ENCODE measurements around the gene LGSN.
"Not testable (repeated sequence)": the region's sequence is repeated elsewhere in the genome, so short reads cannot be mapped to it uniquely, and the experiment has no call there.

LGSN gene, protein sequence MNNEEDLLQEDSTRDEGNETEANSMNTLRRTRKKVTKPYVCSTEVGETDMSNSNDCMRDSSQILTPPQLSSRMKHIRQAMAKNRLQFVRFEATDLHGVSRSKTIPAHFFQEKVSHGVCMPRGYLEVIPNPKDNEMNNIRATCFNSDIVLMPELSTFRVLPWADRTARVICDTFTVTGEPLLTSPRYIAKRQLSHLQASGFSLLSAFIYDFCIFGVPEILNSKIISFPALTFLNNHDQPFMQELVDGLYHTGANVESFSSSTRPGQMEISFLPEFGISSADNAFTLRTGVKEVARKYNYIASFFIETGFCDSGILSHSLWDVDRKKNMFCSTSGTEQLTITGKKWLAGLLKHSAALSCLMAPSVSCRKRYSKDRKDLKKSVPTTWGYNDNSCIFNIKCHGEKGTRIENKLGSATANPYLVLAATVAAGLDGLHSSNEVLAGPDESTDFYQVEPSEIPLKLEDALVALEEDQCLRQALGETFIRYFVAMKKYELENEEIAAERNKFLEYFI

GRCh38 chr6:63319939-63320338 is at the start of gene LGSN:
Gene LGSN, minus strand, starts transcription at chr6:63319983. Its CDS starts 40 bp downstream, at chr6:63319943.
- no peak within 1 kb of the TSS for H3K9ac ChIP-seq
- no peaks in the 10 kb centered on the region for H4K20me1 ChIP-seq
- TF ChIP-seq Cebpa-rat (IDR thresholded peaks at IDR 0.05): no peak

GRCh38 chr6:63368347-63368746 is 48.6 kb upstream of the LGSN start:
- H3K9me3 ChIP-seq: no peaks in the 10 kb centered on the region
- no peak overlapping the region for H3K4me3 ChIP-seq
- H3K27me3 ChIP-seq: no peaks in the 10 kb centered on the region
- peaks cover 22% of the 10 kb centered on the region for H3K4me1 ChIP-seq
- H3K27ac ChIP-seq: no peak overlapping the region
- H4K20me1 ChIP-seq: no peaks in the 10 kb centered on the region
- no peak overlapping the region for H3K4me2 ChIP-seq
- no peaks in the 10 kb centered on the region for H3K36me3 ChIP-seq
- H3K9ac ChIP-seq: no peak overlapping the region
- no peak for TF ChIP-seq Cebpa-rat (IDR thresholded peaks at IDR 0.05)

More at GRCh38 chr6:63319939-63320338, at the start of gene LGSN:
- H3K4me1 ChIP-seq: no peaks in the 10 kb centered on the region
- H3K4me3 ChIP-seq: no peak within 1 kb of the TSS
- H3K4me2 ChIP-seq: no peak within 1 kb of the TSS
- no peaks in the 10 kb centered on the region for H3K9me3 ChIP-seq
- no peak within 1 kb of the TSS for H3K27ac ChIP-seq
- no peaks in the 10 kb centered on the region for H3K27me3 ChIP-seq
- H3K36me3 ChIP-seq: no peaks in the 10 kb centered on the region

DNA sequence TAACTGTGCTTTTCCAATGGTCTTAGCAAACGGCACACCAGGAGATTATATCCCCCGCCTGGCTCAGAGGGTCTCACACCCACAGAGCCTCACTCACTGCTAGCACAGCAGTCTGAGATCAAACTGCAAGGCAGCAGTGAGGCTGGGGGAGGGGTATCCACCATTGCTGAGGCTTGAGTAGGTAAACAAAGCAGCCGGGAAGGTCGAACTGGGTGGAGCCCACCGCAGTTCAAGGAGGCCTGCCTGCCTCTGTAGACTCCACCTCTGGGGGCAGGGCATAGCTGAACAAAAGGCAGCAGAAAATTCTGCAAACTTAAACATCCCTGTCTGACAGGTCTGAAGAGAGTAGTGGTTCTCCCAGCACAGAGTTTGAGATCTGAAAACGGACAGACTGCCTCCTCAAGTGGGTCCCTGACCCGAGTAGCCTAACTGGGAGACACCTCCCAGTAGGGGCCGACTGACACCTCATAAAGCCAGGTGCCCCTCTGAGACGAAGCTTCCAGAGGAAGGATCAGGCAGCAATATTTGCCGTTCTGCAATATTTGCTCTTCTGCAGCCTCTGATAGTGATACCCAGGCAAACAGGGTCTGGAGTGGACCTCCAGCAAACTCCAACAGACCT is 42.8 kb upstream of the LGSN start:
- H3K27me3 ChIP-seq, H4K20me1 ChIP-seq, H3K4me2 ChIP-seq, H3K27ac ChIP-seq, H3K36me3 ChIP-seq, H3K9ac ChIP-seq, H3K4me1 ChIP-seq, H3K4me3 ChIP-seq: not testable (repeated sequence)
- H3K9me3 ChIP-seq: peaks cover 18% of the 10 kb centered on the region

GRCh38 chr6:63357384-63357783 is 37.6 kb upstream of the LGSN start:
- H3K9ac ChIP-seq, H3K27me3 ChIP-seq, H3K4me3 ChIP-seq, H3K27ac ChIP-seq, H3K4me2 ChIP-seq, H3K36me3 ChIP-seq, H4K20me1 ChIP-seq: not testable (repeated sequence)
- Histone ChIP-seq H3K9me3 (peaks cover 16% of the 10 kb centered on the region), H3K4me1 (peaks cover 15% of the 10 kb centered on the region)

DNA sequence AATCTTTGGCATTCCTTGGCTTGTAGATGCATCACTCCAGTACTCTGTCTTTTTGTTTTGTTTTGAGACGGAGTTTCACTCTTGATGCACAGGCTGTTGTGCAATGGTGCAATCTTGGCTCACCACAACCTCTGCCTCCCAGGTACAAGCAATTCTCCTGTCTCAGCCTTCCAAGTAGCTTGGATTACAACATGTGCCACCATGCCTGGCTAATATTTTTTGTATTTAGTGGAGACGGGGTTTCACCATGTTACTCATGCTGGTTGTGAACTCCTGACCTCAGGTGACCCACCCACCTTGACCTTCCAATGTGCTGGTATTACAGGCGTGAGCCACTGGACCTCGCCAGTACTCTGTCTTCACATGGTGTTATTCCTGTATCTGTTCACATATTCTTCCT is 35.8 kb upstream of the LGSN start:
- Histone ChIP-seq H3K4me1 (peaks cover 18% of the 10 kb centered on the region), H3K27me3 (no peaks in the 10 kb centered on the region), H3K9me3 (no peaks in the 10 kb centered on the region), H3K9ac (no peak overlapping the region), H3K36me3 (no peaks in the 10 kb centered on the region), H4K20me1 (no peaks in the 10 kb centered on the region), H3K27ac (no peak overlapping the region), H3K4me2 (no peak overlapping the region), H3K4me3 (no peak overlapping the region)
- 0 out of 2 replicates have a peak, but pooled peaks have one; percentile 33 for TF ChIP-seq Cebpa-rat (IDR thresholded peaks at IDR 0.05)

DNA sequence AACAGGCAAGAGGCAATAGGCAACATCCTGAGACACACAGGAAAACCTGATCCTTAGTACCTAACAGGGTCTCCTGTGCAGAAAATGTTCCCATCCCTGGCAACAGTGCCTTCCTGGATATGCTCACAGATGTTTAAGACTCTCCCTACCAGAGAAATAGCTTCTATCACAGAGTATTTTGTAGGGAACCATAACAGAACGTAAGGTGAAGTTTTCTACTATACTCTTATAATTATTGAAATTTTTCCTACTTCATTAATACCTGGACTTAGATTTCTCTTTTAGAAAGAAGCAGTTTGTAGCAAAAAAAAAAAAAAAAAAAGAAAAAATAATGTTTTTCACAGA is 33.5 kb upstream of the LGSN start:
- Histone ChIP-seq H3K9me3 (no peaks in the 10 kb centered on the region), H3K4me3 (no peak overlapping the region), H3K4me1 (peaks cover 18% of the 10 kb centered on the region), H3K27me3 (no peaks in the 10 kb centered on the region), H3K9ac (peak overlapping the region; percentile 59; the same call in 1 of the 2 replicates), H3K27ac (peak overlapping the region; percentile 64), H3K4me2 (peak overlapping the region; percentile 72), H3K36me3 (no peaks in the 10 kb centered on the region), H4K20me1 (no peaks in the 10 kb centered on the region)
- no peak for TF ChIP-seq Cebpa-rat (IDR thresholded peaks at IDR 0.05)

DNA sequence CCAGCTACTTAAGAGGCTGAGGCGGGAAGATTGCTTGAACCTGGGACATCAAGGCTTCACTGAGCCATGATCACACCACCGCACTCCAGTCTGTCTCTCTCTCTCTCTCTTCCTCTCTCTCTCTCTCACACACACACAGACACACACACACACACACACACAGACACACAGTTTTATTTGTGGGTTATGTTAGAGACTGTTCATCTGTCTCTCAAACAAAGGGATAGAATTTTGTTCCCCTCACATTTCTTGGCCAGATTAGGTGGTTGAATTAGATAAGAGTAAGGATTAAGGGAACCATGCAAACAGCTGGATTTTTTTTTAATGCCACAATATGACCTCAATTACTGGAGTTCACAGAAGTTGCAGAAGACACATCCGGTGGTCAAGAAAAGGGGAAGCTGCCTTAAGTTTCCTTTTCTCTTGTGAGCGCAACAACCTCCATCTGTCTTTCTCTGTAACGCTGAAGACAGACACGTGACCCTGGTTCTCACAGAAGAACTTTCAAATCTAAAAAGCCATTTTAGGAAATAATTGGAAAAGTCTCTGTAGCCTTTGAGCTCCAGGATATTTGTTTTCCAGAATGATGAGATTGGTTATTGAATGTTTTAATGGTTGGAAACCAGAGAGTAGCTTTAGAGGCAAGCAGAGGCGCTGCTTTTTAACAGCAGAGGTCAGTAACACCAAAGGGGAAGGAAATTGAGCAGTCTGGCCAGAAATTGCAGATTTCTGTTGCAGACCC is 32.9 kb upstream of the LGSN start:
- H4K20me1 ChIP-seq: no peaks in the 10 kb centered on the region
- H3K9me3 ChIP-seq: no peaks in the 10 kb centered on the region
- peak overlapping the region; percentile 64 for H3K27ac ChIP-seq
- H3K4me3 ChIP-seq: peak overlapping the region; percentile 11; the same call in 1 of the 2 replicates
- H3K27me3 ChIP-seq: no peaks in the 10 kb centered on the region
- H3K36me3 ChIP-seq: no peaks in the 10 kb centered on the region
- H3K9ac ChIP-seq: peak overlapping the region; percentile 59; the same call in 1 of the 2 replicates
- peak overlapping the region; percentile 72 for H3K4me2 ChIP-seq
- no peak for TF ChIP-seq Cebpa-rat (IDR thresholded peaks at IDR 0.05)
- peaks cover 18% of the 10 kb centered on the region for H3K4me1 ChIP-seq

DNA sequence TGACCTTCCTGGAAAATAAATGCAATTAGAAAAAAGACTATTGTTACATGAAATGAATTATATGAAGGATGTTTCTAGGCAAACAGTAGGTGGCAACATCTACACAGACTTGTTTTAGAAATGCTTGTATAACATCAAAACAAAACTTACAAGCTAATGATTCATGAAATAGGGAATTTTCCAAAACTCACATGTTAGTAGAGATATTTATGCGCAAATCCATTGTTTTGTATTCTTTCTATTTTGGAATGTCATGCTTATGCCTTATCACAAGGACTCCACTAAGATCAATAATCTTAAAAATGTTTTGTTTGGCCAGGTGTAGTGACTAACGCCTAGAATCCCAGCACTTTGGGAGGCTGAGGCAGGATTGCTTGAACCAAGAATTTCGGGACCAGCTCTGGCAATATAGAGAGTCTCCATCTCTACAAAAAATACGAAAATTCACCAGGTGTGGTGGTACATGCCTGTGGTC is 32.3 kb upstream of the LGSN start:
- Histone ChIP-seq H4K20me1 (no peaks in the 10 kb centered on the region), H3K27me3 (no peaks in the 10 kb centered on the region), H3K27ac (peak overlapping the region; percentile 64), H3K4me1 (peaks cover 18% of the 10 kb centered on the region), H3K9ac (no peak overlapping the region), H3K4me2 (peak overlapping the region; percentile 72), H3K9me3 (no peaks in the 10 kb centered on the region), H3K4me3 (no peak overlapping the region), H3K36me3 (no peaks in the 10 kb centered on the region)
- TF ChIP-seq Cebpa-rat (IDR thresholded peaks at IDR 0.05): no peak

DNA sequence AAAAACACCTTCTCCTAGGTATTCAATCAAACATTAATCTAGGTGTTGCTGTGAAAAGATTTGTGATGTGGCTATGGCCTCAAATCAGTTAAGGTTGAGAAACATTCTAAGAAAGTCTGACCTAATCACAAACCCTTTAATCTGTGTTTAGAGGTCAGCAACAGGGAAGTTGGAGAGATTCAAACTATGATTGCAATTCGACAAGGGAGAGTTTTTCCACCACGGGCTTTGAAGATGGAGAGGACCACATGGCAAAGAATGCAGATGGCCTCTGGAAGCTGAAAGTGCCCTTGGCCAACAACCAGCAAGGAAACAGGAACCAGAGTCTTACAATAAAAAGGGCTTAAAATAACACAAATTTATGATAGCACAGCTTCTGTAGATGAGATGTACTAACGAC is 29.6 kb upstream of the LGSN start:
- H3K4me2 ChIP-seq: no peak overlapping the region
- H3K4me3 ChIP-seq: no peak overlapping the region
- TF ChIP-seq Cebpa-rat (IDR thresholded peaks at IDR 0.05): no peak

More for the DNA sequence above, 29.6 kb upstream of the LGSN start:
- Histone ChIP-seq H3K9me3 (no peaks in the 10 kb centered on the region), H3K36me3 (no peaks in the 10 kb centered on the region), H4K20me1 (no peaks in the 10 kb centered on the region), H3K27me3 (no peaks in the 10 kb centered on the region), H3K9ac (no peak overlapping the region), H3K27ac (no peak overlapping the region), H3K4me1 (peaks cover 18% of the 10 kb centered on the region)

All from BLaER1 (cell line).